ENCODE data around the gene AUH.

The AUH gene

GRCh38 chr9:91291866-91292265 is 69.9 kb downstream of the AUH start:
- no peak for DNase-seq (ENCODE audit: low read depth)

GRCh38 chr9:91289244-91289643 is 72.5 kb downstream of the AUH start:
- no peak for DNase-seq (ENCODE audit: low read depth)

DNA sequence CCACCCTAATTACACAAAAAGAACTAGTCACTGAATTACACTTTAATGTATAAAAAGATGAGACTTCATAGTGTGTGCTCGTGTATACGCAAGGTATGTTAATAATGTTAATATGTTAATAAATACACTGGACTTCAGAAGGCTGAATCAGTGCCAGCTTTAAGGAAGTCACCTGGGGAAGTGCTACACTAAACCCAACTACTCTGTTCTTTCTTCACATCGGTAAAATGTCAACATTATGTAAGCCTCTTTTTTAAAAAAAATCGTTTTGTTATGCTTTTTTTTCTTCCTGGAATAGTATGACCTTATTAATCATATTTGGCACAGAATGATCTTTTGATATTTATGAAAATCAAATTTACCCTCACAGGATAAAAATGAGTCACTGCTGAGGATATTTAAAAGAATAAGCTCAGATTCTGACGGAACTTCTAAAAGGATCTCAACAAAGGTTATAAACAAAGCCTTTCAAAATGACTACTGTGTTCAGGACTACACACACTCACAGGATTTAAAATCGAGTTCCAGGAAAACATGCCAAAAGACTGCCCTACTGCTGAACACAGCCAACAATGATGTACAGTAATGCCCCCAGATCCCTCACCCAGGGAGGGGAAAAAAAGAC is 75.9 kb downstream of the AUH start:
- DNase-seq (ENCODE audit: low read depth): no peak

DNA sequence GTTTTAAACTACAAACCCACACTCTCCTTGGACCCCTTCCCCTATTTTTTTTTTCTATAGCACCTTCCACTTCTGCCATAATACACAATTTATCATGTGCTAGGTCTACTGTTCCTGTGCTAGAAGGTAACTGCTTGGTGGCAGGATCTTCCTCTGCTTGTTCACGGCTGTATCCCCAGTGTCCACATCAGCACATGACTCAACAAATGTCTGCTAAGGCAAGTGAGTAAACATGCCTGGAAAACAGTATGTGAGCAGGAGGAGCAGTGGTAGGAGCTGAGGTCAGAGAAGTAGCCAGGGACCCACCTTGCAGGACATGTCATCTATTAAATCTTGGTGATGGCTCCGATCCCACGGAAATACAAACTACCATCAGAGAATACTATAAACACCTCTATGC is 79.4 kb downstream of the AUH start:
- DNase-seq (ENCODE audit: low read depth): no peak

- DNase-seq (ENCODE audit: low read depth): no peak
These were observed 82.2 kb downstream of the AUH start for GRCh38 chr9:91279296-91280204.

GRCh38 chr9:91276513-91276912 is 85.2 kb downstream of the AUH start:
- DNase-seq (ENCODE audit: low read depth): no peak

DNA sequence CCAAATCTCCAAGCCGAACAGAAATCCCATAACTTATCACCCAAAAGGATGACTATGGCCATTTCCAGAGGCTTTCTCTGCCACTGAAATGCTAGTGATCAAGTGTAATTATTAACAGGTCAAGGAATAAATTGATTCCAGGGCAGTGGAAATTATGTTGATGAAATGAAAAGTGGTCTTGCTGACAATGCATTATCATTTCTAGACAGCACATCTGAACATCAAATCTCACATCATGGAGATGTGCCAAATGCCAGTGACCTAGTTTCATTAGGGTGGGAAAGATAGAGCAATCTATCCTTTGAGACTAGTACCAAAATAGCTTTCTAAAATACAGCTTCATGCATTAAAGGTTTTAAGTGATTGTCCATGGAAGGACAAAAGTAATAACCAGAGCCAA is 86.1 kb downstream of the AUH start:
- DNase-seq (ENCODE audit: low read depth): no peak

DNA sequence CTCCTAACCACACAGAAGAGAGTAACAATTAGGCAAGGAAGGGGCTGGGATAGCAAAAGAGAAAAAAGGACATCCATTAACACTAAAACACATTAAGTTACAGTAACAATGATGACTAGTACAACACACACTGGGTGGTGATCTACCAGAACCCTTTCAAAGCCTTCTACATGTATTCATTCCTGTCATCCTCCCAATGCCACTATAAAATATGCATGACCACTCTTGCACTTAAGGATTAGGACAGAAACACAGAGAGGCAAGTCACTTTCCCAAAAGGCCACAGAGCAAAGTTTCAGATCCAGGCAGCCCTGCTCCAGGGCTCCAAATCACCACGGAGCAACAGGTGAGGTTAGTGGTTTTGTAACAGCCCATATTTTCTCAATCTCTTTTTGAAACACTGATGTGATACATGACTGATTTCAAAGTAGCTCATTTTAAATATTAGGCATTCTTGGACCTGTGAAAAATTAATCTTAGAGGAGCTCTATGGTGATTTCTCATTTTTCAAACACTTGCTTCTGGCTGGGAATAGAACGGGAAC is 86.7 kb downstream of the AUH start:
- no peak for DNase-seq (ENCODE audit: low read depth)

DNA sequence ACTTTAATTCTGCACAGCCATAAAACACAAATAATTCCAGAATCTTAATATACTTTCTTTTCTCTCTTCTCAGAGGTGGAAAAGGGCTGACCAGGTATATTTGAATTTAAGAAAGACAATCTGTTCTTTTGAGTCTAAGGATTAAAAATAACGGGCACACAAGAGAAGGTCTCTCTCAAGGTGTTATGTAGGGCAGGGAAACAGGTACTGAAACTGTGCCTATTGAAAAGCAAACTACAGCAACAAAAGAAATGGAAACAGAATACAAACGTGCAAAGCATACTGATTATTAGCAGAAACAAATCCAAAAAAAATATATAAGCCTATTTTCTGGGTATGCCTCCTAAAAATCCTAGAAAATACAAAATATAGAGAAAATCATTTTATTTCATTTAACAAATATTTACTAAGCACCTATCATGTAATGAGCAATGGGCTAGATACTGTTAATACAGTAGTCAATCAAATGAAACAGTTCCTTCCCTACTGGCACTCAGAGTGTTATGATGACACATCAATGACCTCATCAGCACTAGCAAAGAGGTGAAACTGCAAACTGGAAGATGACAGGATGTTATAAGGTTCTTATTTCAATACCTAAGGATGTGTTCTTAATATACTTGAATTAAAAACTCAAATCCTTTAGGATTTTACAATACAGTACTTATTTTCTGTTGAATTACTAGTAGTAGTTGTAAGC is 87.7 kb downstream of the AUH start:
- DNase-seq (ENCODE audit: low read depth): no peak

DNA sequence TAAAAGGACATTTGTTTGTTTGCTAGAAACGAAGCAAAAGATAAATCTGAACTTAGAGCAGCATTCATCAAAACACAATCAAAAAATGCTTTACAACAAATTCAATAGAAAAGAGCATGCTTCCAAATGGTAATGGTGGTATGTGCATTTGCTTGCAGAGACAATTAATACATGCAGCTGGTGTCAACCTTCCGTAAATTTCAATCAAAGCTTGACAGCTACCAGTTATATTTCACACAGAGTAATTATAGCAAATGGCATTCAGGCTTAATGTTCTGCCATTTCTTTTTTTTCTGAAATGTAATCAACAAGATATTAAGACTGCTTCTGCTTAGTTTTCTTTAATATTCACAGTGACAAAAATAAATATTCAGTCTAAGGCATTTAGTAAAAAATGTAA is 90.6 kb downstream of the AUH start:
- no peak for DNase-seq (ENCODE audit: low read depth)

DNA sequence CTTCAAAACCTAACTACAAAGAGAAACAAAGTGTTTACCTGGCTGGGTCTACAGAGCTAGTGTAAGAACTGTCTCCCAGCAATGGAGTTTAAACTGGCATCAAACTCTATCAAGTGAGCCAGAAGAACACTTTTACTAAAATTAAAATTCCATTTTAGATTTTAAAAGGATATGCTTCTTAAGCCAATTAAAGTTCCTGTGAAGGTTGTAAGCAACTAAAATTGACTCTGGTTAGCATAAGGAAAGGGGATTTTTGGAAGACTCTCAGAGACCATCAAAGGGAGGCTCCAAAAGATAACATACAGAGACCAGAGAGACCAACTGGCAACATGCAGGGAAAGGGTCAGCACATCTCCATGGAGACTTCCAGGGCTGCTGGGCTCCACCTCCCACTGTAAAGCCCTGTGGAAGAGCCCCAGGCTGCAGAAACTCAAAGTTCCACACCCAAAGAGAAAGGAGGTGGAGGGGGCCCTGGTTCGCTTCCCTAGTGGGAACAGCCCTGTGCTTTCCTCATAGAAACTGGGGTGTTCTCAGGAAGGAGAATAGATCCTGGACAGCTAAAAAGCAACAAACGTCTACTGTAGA is 91.7 kb downstream of the AUH start:
- no peak for DNase-seq (ENCODE audit: low read depth)

DNA sequence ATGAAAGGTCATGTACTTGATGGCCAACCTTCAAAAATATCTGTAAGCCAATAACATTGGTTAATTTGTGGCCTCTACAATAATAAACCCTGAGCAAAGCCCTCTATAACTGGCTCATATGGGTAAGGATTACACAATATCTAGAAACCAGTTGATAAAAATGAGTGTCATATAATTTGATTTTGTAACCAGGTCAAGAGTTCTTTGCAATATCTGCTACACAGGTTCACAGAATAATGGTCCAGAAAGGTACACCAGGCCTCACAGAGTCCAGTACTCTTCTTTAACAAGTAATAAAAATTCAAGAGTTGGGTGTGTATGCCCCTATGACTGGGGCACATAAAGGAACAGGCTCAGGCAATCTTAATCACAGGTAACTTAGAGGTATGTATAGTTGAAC is 95.3 kb downstream of the AUH start:
- no peak for DNase-seq (ENCODE audit: low read depth)

GRCh38 chr9:91265514-91265913 is 96.2 kb downstream of the AUH start:
- DNase-seq (ENCODE audit: low read depth): no peak

GRCh38 chr9:91261417-91261816 is 100.3 kb downstream of the AUH start:
- DNase-seq (ENCODE audit: low read depth): no peak

GRCh38 chr9:91259162-91259561 is 102.6 kb downstream of the AUH start:
- no peak for DNase-seq (ENCODE audit: low read depth)

DNA sequence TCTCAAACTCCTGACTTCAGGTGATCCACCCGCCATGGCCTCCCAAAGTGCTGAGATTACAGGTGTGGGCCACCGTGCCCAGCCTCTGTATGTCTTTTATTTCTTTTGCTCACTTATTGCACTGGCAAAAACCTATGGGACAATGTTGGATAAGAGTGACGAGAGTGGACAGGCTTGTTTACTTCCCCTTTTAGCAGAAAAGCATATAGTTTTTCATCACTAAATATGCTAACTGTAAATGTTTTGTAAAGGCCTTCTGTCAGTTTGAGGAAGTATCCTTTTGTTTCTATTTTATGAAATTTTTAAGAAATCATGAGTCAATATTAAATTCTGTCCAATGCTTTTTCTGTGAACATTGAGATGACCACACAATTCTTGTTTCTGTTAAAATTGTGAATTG is 103.3 kb downstream of the AUH start:
- no peak for DNase-seq (ENCODE audit: low read depth)

DNA sequence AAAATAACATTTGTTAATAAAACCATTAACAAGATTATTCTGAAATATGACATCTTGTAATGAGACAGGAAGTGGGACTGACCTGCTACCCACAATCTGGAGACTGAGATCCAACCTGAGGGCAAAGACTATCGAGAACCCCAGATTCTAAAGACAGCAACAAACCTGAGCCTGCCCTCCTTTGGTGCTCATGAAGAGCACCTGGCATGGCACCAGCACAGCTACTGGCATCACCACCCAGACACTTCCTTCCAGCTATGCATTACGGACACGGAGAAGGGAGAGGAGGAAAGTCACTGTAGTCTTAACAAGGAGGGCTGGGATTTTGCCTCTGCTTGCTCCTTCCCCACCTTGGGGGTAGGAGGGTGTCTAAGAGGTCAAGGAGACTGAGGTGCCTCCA is 105.5 kb downstream of the AUH start:
- DNase-seq (ENCODE audit: low read depth): no peak

DNA sequence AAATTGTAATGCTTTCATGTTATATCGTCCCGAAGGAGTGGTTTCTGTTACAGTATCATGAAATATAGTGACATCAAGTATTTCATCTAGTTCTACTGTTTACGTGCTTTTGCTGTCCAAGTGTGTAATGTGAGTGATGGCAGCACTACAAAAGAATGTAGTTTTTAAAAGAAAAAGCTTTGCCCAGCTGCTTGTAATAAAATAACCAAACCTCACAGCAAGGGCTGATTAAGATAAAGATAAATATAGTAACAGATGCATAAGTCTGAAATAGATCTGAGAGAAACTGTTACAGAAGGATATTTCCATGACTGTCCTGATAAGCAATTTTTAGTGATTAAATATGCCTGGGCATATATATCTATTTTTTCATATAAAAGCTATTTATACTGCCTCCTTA is 106.4 kb downstream of the AUH start:
- DNase-seq (ENCODE audit: low read depth): peak; percentile 33

GRCh38 chr9:91253488-91253887 is 108.2 kb downstream of the AUH start:
- DNase-seq (ENCODE audit: low read depth): no peak

DNA sequence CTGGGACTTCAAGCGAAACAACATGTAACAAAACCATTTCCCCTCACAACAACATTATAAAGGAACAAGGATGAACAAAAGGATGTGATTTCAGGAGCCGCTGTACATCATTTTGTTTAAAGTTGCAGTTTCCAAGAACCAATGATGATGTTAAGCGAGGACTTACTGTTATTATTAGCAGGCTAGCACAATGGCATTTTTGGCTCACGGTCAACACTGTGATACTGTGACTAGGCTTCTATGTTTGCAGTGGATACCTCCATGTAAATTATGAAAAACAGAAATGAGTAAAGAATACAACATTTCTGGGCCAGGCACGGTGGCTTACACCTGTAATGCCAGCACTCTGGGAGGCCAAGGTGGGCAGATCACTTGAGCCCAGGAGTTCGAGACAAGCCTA is 113.0 kb downstream of the AUH start:
- no peak for DNase-seq (ENCODE audit: low read depth)

- DNase-seq (ENCODE audit: low read depth): no peak
These were observed 114.4 kb downstream of the AUH start for GRCh38 chr9:91247278-91247677.

DNA sequence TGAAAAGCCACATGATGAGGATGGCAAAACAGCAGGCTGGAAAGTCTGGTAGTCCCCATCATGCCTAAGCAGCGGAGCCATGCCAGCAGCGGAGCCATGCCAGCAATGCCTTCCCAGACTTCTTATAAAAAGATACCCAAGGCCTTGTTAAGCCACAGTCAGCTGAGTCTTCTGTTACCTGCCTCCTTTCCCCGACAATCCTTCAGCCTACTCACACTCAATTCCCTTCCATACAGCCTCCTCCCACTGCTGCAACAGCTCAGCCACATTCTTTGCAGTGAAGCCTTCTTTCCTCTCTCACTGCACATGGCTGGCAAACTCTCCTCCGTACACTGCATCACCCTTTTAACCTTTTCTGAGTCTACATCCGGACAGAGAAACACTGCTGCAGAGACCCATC is 114.9 kb downstream of the AUH start:
- no peak for DNase-seq (ENCODE audit: low read depth)

Data from GM04503 (cell line).